Activated T-helper 1 cell treated with anti-CD3 and anti-CD28 coated beads, Interleukin-2, amount 50 U/mL, for 16 hours (primary cell): ENCODE data around the gene TBX3.

Experiments used
- DNase-seq, 2 donors: peaks; one replicate each; pipeline ENCODE4 v3.0.0-alpha.2; 2020; ENCODE audit warnings: low read depth in 1 of 2, low spot score in 1 of 2

Gene TBX3

GRCh38 chr12:114682785-114683708 lies 928 bp downstream of the TBX3 start:
- DNase-seq = no peak

GRCh38 chr12:114682106-114682784 lies 1.7 kb downstream of the TBX3 start:
- DNase-seq = no peak

GRCh38 chr12:114681116-114681871 lies 2.7 kb downstream of the TBX3 start:
- DNase-seq = no peak

- DNase-seq = no peak
Observed at GRCh38 chr12:114680604-114681069, 3.3 kb downstream of the TBX3 start.

GRCh38 chr12:114679942-114680341 lies 4.0 kb downstream of the TBX3 start:
- DNase-seq = no peak

GRCh38 chr12:114679452-114679875 lies 4.5 kb downstream of the TBX3 start:
- DNase-seq = no peak

GRCh38 chr12:114678718-114679117 lies 5.3 kb downstream of the TBX3 start:
- no peak for DNase-seq

- no peak for DNase-seq
Observed at GRCh38 chr12:114678028-114678427, 5.9 kb downstream of the TBX3 start.

- DNase-seq = no peak
Observed at GRCh38 chr12:114676142-114676741, 7.7 kb downstream of the TBX3 start.

- DNase-seq = no peak
Observed at GRCh38 chr12:114674251-114675047, 9.5 kb downstream of the TBX3 start.

GRCh38 chr12:114673901-114674250 lies 10.1 kb downstream of the TBX3 start:
- no peak for DNase-seq

- no peak for DNase-seq
Observed at GRCh38 chr12:114673169-114673833, 10.7 kb downstream of the TBX3 start.

- no peak for DNase-seq
Observed at GRCh38 chr12:114672817-114673168, 11.2 kb downstream of the TBX3 start.

GRCh38 chr12:114671443-114672411 lies 12.2 kb downstream of the TBX3 start:
- no peak for DNase-seq

GRCh38 chr12:114671066-114671442 lies 12.9 kb downstream of the TBX3 start:
- DNase-seq = no peak

GRCh38 chr12:114670291-114670980 lies 13.5 kb downstream of the TBX3 start:
- no peak for DNase-seq

GRCh38 chr12:114669401-114670290 lies 14.3 kb downstream of the TBX3 start:
- DNase-seq = no peak
